Measurements from ENCODE around the gene CCDC191.

DNA sequence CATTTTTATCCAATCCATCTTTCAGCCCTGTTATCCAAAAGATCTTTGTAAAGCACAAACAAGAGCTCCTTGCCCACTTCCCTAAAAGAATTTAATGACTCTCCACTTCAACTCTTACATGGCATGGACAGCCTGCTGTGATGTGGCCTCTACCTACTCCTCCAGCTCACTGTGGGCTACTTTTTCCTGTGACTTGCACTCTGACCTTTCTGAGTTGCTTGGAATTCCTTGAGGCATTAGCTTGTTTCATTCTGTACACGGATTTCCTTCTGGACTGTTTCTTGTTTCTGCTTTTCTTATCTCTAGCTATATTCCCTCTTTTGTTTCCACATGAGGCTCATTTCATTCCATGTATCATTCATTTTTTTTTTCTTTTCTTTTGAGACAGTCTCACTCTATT, 15.5 kb upstream of the CCDC191 start:
- TF ChIP-seq CTCF (IDR thresholded peaks at IDR 0.05; ENCODE audit: insufficient read depth, low read length, poor library complexity, severe bottlenecking) (no peak), EZH2phosphoT487 (conservative IDR thresholded peaks at IDR 0.05; ENCODE audit: low read length) (no peak)
